MM.1S (cell line): Measurements from ENCODE around the gene CDC6.

Experiments
- DNase-seq: peaks from one replicate; pipeline ENCODE4 v3.0.0-alpha.2; 2015
- H2AFZ ChIP-seq: fragments of 300-600 bp; sonication (generic); 2 replicates; pipeline ENCODE4 v1.6.0; 2016; ENCODE audit warnings: antibody characterized with exemption, low read length
- H3F3A ChIP-seq: fragments of 300-600 bp; sonication (generic); 2 replicates; pipeline ENCODE4 v1.6.1; 2016; ENCODE audit warnings: mild to moderate bottlenecking, antibody characterized with exemption, low read length, moderate library complexity, mixed read lengths; ENCODE audit not compliant: insufficient read depth
- H3K27ac ChIP-seq: fragments of 300-600 bp; sonication (generic); 2 replicates; pipeline ENCODE4 v1.5.1; 2016; ENCODE audit warnings: mild to moderate bottlenecking, low read length
- H3K27me3 ChIP-seq: fragments of 300-600 bp; sonication (generic); replicated peaks from 2 replicates; pipeline ENCODE4 v1.6.0; 2016; ENCODE audit warnings: low read length; ENCODE audit not compliant: insufficient read depth
- H3K36me3 ChIP-seq: fragments of 300-600 bp; sonication (generic); replicated peaks from 2 replicates; pipeline ENCODE4 v1.6.1; 2016; ENCODE audit warnings: mild to moderate bottlenecking, low read length, mixed read lengths; ENCODE audit not compliant: insufficient read depth
- H3K4me1 ChIP-seq: fragments of 300-600 bp; sonication (generic); 2 replicates; pipeline ENCODE4 v1.6.1; 2016; ENCODE audit warnings: low read length, mixed read lengths
- H3K4me2 ChIP-seq: fragments of 300-600 bp; sonication (generic); 2 replicates; pipeline ENCODE4 v1.6.0; 2016; ENCODE audit warnings: low read depth, low read length
- H3K4me3 ChIP-seq: fragments of 300-600 bp; sonication (generic); 2 replicates; pipeline ENCODE4 v1.5.1; 2016; ENCODE audit warnings: low read length, mixed read lengths
- H3K79me2 ChIP-seq: fragments of 300-600 bp; sonication (generic); 2 replicates; pipeline ENCODE4 v1.6.1; 2016; ENCODE audit warnings: mixed run types, low read length, mixed read lengths
- H3K9ac ChIP-seq: fragments of 300-600 bp; sonication (generic); 2 replicates; pipeline ENCODE4 v1.6.1; 2016; ENCODE audit warnings: low read length, mixed read lengths
- H3K9me2 ChIP-seq: fragments of 300-600 bp; sonication (generic); replicated peaks from 2 replicates; pipeline ENCODE4 v1.6.1; 2016; ENCODE audit warnings: mild to moderate bottlenecking, low read length, mixed read lengths; ENCODE audit not compliant: insufficient read depth
- H3K9me3 ChIP-seq: fragments of 300-600 bp; sonication (generic); replicated peaks from 2 replicates; pipeline ENCODE4 v1.6.1; 2016; ENCODE audit warnings: mild to moderate bottlenecking, low read length, mixed read lengths; ENCODE audit not compliant: insufficient read depth
- H4K20me1 ChIP-seq: fragments of 300-600 bp; sonication (generic); 2 replicates; pipeline ENCODE4 v1.6.1; 2016; ENCODE audit warnings: mild to moderate bottlenecking, low read length, moderate library complexity, mixed read lengths; ENCODE audit not compliant: insufficient read depth
- CTCF ChIP-seq: fragments of 300-600 bp; sonication (generic); IDR thresholded peaks from 2 replicates; pipeline ENCODE4 v1.5.1; 2016; ENCODE audit warnings: antibody characterized with exemption, low read length, mixed read lengths
- EZH2 ChIP-seq: fragments of 300-600 bp; sonication (generic); optimal IDR thresholded peaks from 2 replicates; pipeline ENCODE3; 2017; ENCODE audit warnings: low read depth, mild to moderate bottlenecking, antibody characterized with exemption, low read length, mixed read lengths
- EZH2phosphoT487 ChIP-seq: fragments of 300-600 bp; sonication (generic); IDR thresholded peaks from 2 replicates; pipeline ENCODE4 v1.6.1; 2018; ENCODE audit warnings: antibody characterized with exemption, low read length

CDC6 gene

DNA sequence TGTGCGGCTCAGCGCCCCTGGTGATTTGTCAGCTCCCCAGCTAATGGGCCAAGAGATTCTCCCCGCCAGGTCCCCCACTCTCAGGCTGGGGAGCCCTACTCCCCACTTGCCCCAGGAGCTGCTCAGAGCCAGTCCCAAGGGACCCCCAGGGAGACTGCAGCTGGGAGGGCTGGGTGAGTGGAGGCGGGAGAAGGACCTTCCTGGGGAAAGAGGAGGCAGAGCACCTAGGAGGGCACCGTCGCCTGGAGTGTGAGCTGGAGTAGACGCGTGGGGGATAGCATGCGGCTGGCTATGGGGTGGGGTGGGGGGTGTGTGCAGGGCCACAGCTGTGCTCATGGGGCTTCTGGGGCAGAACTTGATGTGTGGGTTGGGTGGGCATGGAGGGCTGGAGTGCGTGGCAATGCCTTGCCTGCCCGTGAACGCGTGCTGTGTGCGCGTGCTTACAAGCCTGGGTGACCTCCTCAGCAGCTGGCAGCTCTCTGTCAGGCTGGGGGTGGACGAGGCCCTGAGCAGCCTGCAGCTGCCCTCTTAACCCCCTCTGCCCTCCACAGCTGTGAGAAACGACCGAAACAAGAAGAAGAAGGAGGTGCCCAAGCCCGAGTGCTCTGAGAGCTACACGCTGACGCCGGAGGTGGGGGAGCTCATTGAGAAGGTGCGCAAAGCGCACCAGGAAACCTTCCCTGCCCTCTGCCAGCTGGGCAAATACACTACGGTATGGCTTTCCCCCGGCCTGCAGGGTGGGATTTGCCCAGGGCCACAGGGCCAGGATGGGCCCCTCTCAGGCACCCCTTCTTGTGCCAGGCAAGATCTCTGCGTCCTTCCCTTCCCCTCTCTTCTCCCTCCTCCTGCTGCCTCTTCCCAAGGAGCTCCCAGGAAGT, 63.9 kb downstream of the CDC6 start:
- Histone ChIP-seq H3K9me3 (no peaks in the 10 kb centered on the region), H3K27ac (no peak overlapping the region), H3K9ac (no peak overlapping the region), H3K9me2 (no peaks in the 10 kb centered on the region), H3K4me3 (no peak overlapping the region), H3F3A (peaks cover 8% of the 10 kb centered on the region; the same call in 1 of the 2 replicates), H3K79me2 (peaks cover 44% of the 10 kb centered on the region), H4K20me1 (peaks cover 11% of the 10 kb centered on the region; the same call in 1 of the 2 replicates), H3K4me1 (peaks cover 5% of the 10 kb centered on the region; the same call in 1 of the 2 replicates), H3K36me3 (peaks cover 7% of the 10 kb centered on the region; the same call in 1 of the 2 replicates), H3K4me2 (no peak overlapping the region), H3K27me3 (no peaks in the 10 kb centered on the region), H2AFZ (no peak overlapping the region)
- TF ChIP-seq EZH2 (no peak), EZH2phosphoT487 (no peak), CTCF (no peak)
- DNase-seq = no peak

GRCh38 chr17:40352237-40352778, 64.6 kb downstream of the CDC6 start:
- Histone ChIP-seq H3K27me3 (no peaks in the 10 kb centered on the region), H3K36me3 (peaks cover 7% of the 10 kb centered on the region; the same call in 1 of the 2 replicates), H3K4me3 (no peak overlapping the region), H2AFZ (no peak overlapping the region), H3K9me2 (no peaks in the 10 kb centered on the region), H3K9me3 (no peaks in the 10 kb centered on the region), H3K79me2 (peaks cover 37% of the 10 kb centered on the region), H3K4me2 (no peak overlapping the region), H4K20me1 (peaks cover 11% of the 10 kb centered on the region; the same call in 1 of the 2 replicates), H3K4me1 (peaks cover 5% of the 10 kb centered on the region; the same call in 1 of the 2 replicates), H3F3A (peaks cover 9% of the 10 kb centered on the region; the same call in 1 of the 2 replicates), H3K27ac (no peak overlapping the region), H3K9ac (no peak overlapping the region)
- TF ChIP-seq CTCF = no peak
- no peak for TF ChIP-seq EZH2
- no peak for TF ChIP-seq EZH2phosphoT487
- no peak for DNase-seq

GRCh38 chr17:40352779-40353394, 65.2 kb downstream of the CDC6 start:
- DNase-seq = no peak
- Histone ChIP-seq H3K36me3 (peaks cover 7% of the 10 kb centered on the region; the same call in 1 of the 2 replicates), H3K9me2 (no peaks in the 10 kb centered on the region), H3K27me3 (no peaks in the 10 kb centered on the region), H4K20me1 (peaks cover 11% of the 10 kb centered on the region; the same call in 1 of the 2 replicates), H3K4me3 (no peak overlapping the region), H2AFZ (no peak overlapping the region), H3K9ac (no peak overlapping the region), H3K79me2 (peaks cover 31% of the 10 kb centered on the region), H3K27ac (0 out of 2 replicates have a peak overlapping the region, but pooled peaks have one; percentile 4), H3K4me1 (peaks cover 5% of the 10 kb centered on the region; the same call in 1 of the 2 replicates), H3K4me2 (no peak overlapping the region), H3F3A (peaks cover 14% of the 10 kb centered on the region), H3K9me3 (no peaks in the 10 kb centered on the region)
- TF ChIP-seq EZH2 (no peak), CTCF (no peak), EZH2phosphoT487 (no peak)
